Kidney epithelial cell (primary cell): ENCODE data around the gene SESN1. TPM values are rescaled to one million over a fixed set of nuclear protein-coding genes. Genes with fewer than 3 reads are reported as not detected.

ENCODE experiments used
- DNase-seq: peaks from one replicate; pipeline ENCODE4 v3.0.0-alpha.2; 2010; ENCODE audit warnings: low read depth
- H3K27me3 ChIP-seq: 2 replicates; pipeline ENCODE4 v1.6.0; 2011; ENCODE audit warnings: low read length; ENCODE audit not compliant: control insufficient read depth, insufficient read depth
- H3K36me3 ChIP-seq: 2 replicates; pipeline ENCODE4 v1.5.1; 2011; ENCODE audit warnings: low read length; ENCODE audit not compliant: control insufficient read depth, insufficient read depth
- H3K4me3 ChIP-seq: 2 replicates; pipeline ENCODE4 v1.5.1; 2011; ENCODE audit warnings: low read depth, mild to moderate bottlenecking, control low read depth, low read length
- total RNA-seq: library from RNA; depleted of rRNA; stranded (reverse); fragments of >200 nt; gene quantifications from 2 replicates; pipeline ENCODE4 v1.2.3, GENCODE V29; 2015
- TF ChIP-seq, protein P1 (sequence below): IDR thresholded peaks from 2 replicates; pipeline ENCODE4 v1.5.1; 2011; ENCODE audit warnings: mild to moderate bottlenecking, moderate library complexity, low read length, control low read depth, inconsistent platforms; ENCODE audit not compliant: insufficient read depth, poor library complexity, severe bottlenecking

Gene SESN1
- total RNA-seq, 1 donor from 2014 or later = 13.2 TPM

DNA sequence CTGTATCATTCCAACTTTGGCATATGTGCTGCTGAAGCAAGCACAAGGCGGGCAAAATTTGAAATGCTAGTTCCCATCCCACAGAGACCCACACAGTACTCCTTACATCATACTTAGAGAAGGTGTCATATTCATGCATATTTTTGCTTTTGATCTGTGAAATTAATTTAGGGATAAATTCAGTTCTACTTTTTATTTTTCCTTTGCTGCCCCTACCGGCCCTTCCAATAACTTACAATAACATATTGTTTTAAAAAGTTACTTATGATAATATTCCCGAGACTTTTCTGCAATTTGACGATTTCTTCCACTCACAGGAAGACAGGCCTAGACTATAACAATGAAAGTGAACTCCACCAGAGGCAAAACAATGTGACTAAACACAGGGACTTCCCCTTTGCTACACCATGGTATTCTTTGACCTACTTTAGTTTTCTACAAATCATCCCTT is 35.0 kb downstream of the SESN1 start:
- Histone ChIP-seq H3K36me3 (no peaks in the 10 kb centered on the region), H3K27me3 (no peaks in the 10 kb centered on the region), H3K4me3 (no peak overlapping the region)
- TF ChIP-seq, protein P1, sequence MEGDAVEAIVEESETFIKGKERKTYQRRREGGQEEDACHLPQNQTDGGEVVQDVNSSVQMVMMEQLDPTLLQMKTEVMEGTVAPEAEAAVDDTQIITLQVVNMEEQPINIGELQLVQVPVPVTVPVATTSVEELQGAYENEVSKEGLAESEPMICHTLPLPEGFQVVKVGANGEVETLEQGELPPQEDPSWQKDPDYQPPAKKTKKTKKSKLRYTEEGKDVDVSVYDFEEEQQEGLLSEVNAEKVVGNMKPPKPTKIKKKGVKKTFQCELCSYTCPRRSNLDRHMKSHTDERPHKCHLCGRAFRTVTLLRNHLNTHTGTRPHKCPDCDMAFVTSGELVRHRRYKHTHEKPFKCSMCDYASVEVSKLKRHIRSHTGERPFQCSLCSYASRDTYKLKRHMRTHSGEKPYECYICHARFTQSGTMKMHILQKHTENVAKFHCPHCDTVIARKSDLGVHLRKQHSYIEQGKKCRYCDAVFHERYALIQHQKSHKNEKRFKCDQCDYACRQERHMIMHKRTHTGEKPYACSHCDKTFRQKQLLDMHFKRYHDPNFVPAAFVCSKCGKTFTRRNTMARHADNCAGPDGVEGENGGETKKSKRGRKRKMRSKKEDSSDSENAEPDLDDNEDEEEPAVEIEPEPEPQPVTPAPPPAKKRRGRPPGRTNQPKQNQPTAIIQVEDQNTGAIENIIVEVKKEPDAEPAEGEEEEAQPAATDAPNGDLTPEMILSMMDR = no peak
- DNase-seq = no peak

DNA sequence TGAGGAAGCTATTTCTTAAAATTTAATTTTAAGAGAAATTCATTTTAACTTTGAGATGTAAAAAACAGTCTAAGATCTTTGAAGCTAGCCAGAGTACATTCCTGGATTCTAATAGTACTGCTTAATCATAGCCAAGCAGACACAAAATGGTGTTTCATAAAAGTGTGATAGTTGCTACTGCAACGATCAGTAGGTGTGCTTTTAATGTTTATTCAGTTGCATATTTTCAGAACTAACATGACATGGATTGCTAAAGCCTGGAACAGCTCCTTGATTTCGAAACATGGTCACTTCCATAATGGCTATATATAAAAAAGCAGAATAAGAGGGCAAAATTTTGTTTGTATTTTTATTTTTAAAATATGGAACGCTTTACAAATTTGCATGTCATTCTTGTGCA is 35.5 kb downstream of the SESN1 start:
- no peak for DNase-seq
- no peak overlapping the region for H3K4me3 ChIP-seq
- no peaks in the 10 kb centered on the region for H3K36me3 ChIP-seq
- TF ChIP-seq, protein P1 = no peak
- no peaks in the 10 kb centered on the region for H3K27me3 ChIP-seq

GRCh38 chr6:109058620-109059019 is 36.0 kb downstream of the SESN1 start:
- Histone ChIP-seq H3K4me3 (no peak overlapping the region), H3K27me3 (no peaks in the 10 kb centered on the region), H3K36me3 (no peaks in the 10 kb centered on the region)
- DNase-seq = no peak
- TF ChIP-seq, protein P1 = no peak

DNA sequence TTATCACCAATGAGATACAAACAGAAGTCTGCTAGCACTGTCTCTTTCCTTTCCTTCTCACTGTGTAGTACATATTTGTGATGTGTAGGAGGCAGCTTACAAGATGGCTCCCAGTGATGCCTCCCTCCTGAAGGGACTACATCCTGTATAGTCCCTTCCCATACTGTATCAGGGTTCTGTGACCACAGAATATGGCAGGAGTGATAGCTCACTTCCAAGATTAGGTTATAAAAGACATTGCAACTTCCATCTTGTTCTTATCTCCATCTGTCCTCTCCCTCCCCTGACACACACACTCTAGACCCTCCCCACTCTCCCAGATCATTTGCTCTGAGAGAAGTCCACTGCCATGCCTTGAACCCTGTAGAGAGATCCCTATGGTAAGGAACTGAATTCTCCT is 38.0 kb downstream of the SESN1 start:
- TF ChIP-seq, protein P1 = no peak

DNA sequence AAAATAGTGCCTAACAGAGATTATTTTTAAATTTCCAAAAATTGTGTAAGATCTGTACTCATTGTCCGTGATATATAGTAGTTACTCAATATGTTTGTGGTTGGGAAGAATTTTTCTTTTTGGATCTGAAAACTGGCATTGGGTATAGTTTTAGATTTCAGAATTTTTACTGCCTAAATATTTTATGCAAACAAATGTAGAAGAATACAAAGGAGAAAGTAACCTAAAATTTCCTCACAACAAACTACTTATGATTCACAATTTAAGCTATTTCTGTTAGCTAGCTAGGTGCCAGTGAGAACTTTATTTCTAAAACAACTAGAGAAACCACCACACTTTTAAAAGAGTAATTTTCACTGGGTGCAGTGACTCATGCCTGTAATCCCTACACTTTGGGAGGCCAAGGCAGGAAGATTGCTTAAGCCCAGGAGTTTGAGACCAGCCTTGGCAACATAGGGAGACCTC is 38.8 kb downstream of the SESN1 start:
- H3K36me3 ChIP-seq = no peaks in the 10 kb centered on the region
- H3K27me3 ChIP-seq = no peaks in the 10 kb centered on the region
- no peak for DNase-seq
- TF ChIP-seq, protein P1 = no peak
- H3K4me3 ChIP-seq = no peak overlapping the region

More for the DNA sequence above, 38.0 kb downstream of the SESN1 start:
- Histone ChIP-seq H3K4me3 (no peak overlapping the region), H3K27me3 (no peaks in the 10 kb centered on the region), H3K36me3 (no peaks in the 10 kb centered on the region)
- no peak for DNase-seq

GRCh38 chr6:109053336-109053735 is 41.3 kb downstream of the SESN1 start:
- H3K36me3 ChIP-seq = no peaks in the 10 kb centered on the region
- no peak for DNase-seq
- TF ChIP-seq, protein P1 = no peak
- no peaks in the 10 kb centered on the region for H3K27me3 ChIP-seq
- H3K4me3 ChIP-seq = no peak overlapping the region
